Measurements from ENCODE around the gene ENC1. TPM values are rescaled to one million over a fixed set of nuclear protein-coding genes. Genes with fewer than 3 reads are reported as not detected.
"Not testable (repeated sequence)": the region's sequence is repeated elsewhere in the genome, so short reads cannot be mapped to it uniquely, and the experiment has no call there.

ENC1 gene, protein sequence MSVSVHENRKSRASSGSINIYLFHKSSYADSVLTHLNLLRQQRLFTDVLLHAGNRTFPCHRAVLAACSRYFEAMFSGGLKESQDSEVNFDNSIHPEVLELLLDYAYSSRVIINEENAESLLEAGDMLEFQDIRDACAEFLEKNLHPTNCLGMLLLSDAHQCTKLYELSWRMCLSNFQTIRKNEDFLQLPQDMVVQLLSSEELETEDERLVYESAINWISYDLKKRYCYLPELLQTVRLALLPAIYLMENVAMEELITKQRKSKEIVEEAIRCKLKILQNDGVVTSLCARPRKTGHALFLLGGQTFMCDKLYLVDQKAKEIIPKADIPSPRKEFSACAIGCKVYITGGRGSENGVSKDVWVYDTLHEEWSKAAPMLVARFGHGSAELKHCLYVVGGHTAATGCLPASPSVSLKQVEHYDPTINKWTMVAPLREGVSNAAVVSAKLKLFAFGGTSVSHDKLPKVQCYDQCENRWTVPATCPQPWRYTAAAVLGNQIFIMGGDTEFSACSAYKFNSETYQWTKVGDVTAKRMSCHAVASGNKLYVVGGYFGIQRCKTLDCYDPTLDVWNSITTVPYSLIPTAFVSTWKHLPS
- total RNA-seq, result 2.3 TPM
- long read RNA-seq, full-length matches to known transcripts, result 1 of 1 reads
- long read RNA-seq, partial matches to known transcripts, result 0 of 1 reads
- long read RNA-seq, other reads (novel, unspliced or antisense), result 0 of 1 reads

DNA sequence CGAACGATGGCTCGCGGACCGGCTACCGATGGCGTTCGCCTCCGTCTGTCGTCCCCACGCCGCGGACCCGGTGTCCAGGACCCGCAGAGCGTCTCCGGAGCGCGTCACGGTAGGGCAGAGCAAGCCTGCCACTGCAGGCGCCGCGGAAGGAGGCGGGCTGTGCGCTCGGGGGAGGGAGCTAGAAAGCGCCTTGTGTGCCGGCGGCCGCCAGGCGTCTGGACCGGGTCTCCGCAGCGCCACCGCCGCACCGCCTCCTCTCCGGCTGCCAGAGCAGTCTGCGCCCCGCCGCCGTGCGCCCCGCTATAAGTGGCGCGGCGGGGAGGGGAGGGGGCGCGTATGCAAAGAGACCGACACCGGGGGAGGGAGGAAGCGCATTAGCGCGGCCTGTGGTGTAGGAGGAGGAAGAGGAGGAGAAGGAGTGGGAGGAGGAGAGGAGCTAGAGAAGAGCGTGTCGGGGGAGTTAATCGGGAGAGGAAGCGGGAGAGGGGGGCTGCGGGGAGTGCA, at the start of gene ENC1:
Gene ENC1 (minus strand): TSS at position 279 of the 504 bp plus-strand sequence. CDS start 4,243 bp downstream, outside the sequence.
- DNase-seq (peak; percentile 93), ATAC-seq (ENCODE audit: poor library complexity) (peak; percentile 95)
- intact Hi-C loops (cut with DNase I), result no loop called here

- no peak for ATAC-seq (ENCODE audit: poor library complexity)
- DNase-seq, result no peak
- intact Hi-C loops (cut with DNase I), result no loop called here
Measured at GRCh38 chr5:74686962-74687751, 46.6 kb upstream of the ENC1 start.

DNA sequence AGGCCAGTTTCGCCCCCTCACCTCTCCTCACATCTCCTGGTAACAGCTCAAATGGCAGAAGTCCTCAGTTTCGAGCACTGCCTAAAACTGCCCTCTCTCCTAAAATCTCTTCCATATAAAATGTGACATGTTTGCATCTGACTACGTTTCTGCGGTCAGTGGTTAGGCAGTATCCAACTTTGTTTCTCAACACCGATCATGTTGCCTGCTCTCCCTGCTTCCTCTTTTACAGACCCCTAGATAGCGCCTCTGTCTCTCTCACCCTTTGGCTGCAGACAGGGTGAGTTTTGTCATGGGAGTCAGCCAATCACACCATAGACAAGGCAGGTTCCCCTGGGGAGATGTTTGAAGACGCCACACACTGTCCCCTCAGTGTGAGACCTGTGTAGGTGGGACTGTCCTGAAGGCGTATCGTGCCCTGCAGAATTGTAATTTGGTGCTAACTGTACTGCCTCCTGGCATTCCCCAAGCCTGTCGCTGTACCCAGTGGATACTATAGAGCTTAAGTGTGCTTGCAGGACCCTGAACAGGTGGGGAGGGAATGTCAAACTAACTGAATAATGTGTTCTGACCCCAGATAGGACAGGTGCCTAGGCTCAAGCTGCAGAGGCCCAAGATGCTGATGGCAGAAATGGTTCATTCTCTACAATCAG, 45.6 kb upstream of the ENC1 start:
- ATAC-seq (ENCODE audit: poor library complexity) (peak; percentile 36), DNase-seq (no peak)
- intact Hi-C loops (cut with DNase I), result no loop called here

DNA sequence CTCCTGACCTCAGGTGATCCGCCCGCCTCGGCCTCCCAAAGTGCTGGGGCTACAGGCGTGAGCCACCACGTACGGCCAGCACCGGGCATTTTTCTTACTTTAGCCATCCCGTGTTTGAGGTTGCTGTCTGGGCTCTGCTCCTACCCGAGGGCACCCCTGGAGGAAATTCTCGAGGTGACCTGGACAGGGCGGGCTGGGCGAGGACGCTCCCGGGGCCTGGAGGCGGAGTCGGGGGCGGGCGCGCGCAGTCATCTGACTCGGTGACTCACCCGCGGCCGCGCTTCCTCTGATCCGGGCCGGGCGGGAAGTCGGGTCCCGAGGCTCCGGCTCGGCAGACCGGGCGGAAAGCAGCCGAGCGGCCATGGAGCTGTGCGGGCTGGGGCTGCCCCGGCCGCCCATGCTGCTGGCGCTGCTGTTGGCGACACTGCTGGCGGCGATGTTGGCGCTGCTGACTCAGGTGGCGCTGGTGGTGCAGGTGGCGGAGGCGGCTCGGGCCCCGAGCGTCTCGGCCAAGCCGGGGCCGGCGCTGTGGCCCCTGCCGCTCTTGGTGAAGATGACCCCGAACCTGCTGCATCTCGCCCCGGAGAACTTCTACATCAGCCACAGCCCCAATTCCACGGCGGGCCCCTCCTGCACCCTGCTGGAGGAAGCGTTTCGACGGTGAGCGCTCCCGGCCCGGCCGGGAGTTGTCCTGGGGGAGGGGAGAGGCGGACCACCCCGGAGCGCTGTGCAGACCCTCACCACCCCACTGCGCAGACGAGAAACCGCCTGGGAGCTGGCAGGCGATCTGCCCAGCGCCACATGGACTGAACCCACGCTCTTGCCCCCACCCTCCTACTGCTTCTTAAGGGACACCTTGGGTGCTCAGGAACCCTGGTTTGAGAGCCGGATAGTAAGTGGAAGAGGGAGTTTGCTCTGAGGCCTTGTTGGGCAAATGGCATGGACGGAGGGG, 44.6 kb upstream of the ENC1 start, which contains the start of gene HEXB:
Gene HEXB (plus strand): TSS at position 334 of the 952 bp plus-strand sequence. CDS start 28 bp downstream, at position 362.
- ATAC-seq (ENCODE audit: poor library complexity), result peak; percentile 99
- DNase-seq, result peak; percentile 96
- intact Hi-C loops (cut with DNase I), result no loop called here

DNA sequence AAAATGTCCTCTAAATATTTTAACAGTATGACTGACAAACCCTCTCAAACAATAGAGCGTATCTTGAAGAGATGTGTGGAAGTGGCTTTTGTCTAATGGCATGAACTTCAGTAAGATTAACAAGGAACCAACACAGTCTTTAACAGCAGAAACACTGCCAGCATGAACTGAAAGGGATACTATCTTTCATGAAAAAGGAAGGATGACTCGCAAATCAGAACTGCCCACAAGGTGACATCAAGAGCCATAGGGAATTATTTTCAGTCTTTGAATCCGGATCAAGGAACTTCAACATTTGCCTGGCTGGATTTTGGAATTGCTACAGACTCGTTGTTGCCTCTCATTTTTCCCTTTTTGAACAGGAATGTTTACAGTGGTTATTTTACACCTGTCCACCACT, 39.4 kb upstream of the ENC1 start:
- ATAC-seq (ENCODE audit: poor library complexity), result no peak
- intact Hi-C loops (cut with DNase I), result loop anchor here (10.0 kb wide), 1 partner anchor 235 kb away; no protein-coding TSS in a partner anchor
- DNase-seq, result no peak

- DNase-seq; ATAC-seq (ENCODE audit: poor library complexity): not testable (repeated sequence)
- intact Hi-C loops (cut with DNase I), result loop anchor here (10.0 kb wide), 1 partner anchor 236 kb away; no protein-coding TSS in a partner anchor
Measured at GRCh38 chr5:74679300-74679699, 38.8 kb upstream of the ENC1 start.

DNA sequence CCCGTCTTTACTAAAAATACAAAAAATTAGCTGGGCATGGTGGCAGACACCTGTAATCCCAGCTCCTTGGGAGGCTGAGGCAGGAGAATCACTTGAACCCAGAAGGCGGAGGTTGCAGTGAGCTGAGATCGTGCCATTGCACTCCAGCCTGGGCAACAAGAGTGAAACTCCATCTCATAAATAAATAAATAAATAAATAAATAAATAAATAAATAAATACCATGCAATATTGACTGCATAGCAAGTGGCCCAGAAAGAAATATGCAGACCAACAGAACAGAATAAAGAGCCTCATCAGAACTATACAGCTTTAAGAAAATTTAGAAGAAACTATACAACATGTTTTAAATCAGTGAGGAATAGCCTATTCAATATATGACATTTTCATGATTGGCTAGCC, 37.6 kb upstream of the ENC1 start:
- not testable (repeated sequence) for DNase-seq; ATAC-seq (ENCODE audit: poor library complexity)
- intact Hi-C loops (cut with DNase I), result loop anchor here (10.0 kb wide), 1 partner anchor 237 kb away; no protein-coding TSS in a partner anchor

DNA sequence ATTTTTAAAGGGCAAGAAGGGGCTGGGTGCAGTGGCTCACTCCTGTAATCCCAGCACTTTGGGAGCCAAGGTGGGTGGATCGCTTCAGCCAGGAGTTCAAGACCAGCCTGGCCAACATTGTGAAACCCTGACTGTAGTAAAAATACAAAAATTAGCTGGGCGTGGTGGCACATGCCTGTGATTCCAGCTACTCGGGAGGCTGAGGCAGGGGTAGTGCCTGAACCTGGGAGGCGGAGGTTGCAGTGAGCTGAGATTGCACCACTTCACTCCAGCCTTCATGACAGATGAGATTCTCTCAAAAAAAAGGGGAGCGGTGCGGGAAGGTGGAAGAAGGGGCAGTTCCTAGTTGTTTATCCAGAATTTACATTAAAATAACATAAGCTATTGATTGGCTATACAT, 35.9 kb upstream of the ENC1 start:
- not testable (repeated sequence) for ATAC-seq (ENCODE audit: poor library complexity); DNase-seq
- intact Hi-C loops (cut with DNase I), result loop anchor here (10.0 kb wide), 1 partner anchor 238 kb away; no protein-coding TSS in a partner anchor

- intact Hi-C loops (cut with DNase I), result loop anchor here (10.0 kb wide), 1 partner anchor 242 kb away; no protein-coding TSS in a partner anchor
- ATAC-seq (ENCODE audit: poor library complexity), result peak; percentile 75
Measured at GRCh38 chr5:74673011-74673790, 32.7 kb upstream of the ENC1 start.

DNA sequence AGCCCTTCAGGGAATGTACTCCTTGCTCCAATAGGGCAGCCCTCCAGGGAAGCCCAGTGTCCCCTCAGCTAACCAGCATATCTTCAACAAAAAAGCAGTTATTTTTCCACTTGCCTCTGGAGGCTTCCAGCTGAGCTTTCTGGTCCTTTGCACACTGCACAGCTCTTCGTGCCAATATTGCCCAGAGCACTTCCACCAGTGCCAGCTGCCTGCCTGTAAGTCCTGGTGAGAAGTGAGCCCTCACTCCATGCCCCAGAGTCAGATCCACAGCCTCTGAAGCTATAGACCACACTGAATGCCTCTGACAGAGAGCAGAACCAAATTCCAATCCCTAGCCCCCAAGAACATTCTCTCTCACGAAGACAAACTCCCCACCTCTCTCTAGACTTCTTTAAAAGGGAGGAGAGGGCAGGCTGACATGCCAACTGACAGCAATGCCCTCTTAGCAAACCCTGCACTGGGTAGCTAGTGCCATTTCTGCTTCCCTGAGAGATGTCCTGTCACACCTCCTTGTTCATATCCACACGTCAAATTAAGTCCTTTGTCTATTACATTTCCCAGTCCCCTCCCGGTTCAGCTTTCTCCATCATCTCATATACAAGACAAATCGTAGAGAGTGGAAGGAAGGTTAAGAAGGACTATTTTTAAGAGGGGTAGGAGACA, 31.8 kb upstream of the ENC1 start:
- ATAC-seq (ENCODE audit: poor library complexity) (peak; percentile 86), DNase-seq (no peak)
- intact Hi-C loops (cut with DNase I), result loop anchor here (10.0 kb wide), 1 partner anchor 242 kb away; no protein-coding TSS in a partner anchor

More at GRCh38 chr5:74673011-74673790, 32.7 kb upstream of the ENC1 start:
- no peak for DNase-seq

- no peak for ATAC-seq (ENCODE audit: poor library complexity)
Measured at GRCh38 chr5:74670396-74671038, 30.0 kb upstream of the ENC1 start.

DNA sequence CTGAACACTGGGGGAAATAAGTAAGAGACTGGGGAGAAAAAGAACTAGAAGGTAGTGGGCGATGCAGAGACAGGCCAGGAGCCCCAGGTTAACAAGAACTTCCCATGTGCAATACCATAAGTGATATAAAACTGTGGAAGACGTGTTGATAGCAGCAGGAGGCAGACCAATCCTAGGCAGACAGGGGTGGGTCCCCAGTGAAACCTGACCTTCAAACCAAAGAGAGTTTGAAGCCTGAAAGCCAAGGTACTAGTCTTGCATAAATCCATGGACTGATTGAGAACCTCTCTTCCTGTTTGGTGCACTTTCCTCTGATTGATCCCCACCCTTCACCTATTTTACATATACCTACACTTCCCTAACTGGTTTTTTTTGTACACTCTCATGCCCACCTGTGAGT, 29.3 kb upstream of the ENC1 start:
- no peak for ATAC-seq (ENCODE audit: poor library complexity)
- no peak for DNase-seq
- intact Hi-C loops (cut with DNase I), result loop anchor here (10.0 kb wide), 1 partner anchor 245 kb away; no protein-coding TSS in a partner anchor

More at GRCh38 chr5:74670396-74671038, 30.0 kb upstream of the ENC1 start:
- intact Hi-C loops (cut with DNase I), result loop anchor here (10.0 kb wide), 1 partner anchor 244 kb away; no protein-coding TSS in a partner anchor
- DNase-seq, result no peak

GRCh38 chr5:74667396-74667795, 26.9 kb upstream of the ENC1 start:
- no peak for ATAC-seq (ENCODE audit: poor library complexity)
- intact Hi-C loops (cut with DNase I), result no loop called here

DNA sequence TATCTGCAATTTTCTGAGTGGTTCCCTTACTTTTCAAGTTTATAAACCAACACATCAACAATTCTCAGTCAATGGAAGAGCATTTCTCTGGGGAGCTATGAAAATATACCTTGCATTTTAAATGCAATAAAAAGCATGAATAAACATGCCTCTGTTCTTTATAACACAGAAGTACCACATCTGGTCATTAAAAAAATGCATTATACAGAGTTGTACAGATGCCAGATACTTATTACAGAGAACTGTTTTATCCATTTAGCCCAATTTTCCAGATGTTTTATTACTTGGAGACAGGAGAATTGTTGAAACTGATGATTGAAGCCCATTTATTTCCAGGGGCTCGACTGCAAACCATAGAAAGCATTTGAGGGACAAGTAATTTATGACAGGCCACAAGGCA, 25.3 kb upstream of the ENC1 start:
- DNase-seq (no peak), ATAC-seq (ENCODE audit: poor library complexity) (no peak)
- intact Hi-C loops (cut with DNase I), result no loop called here

More at GRCh38 chr5:74667396-74667795, 26.9 kb upstream of the ENC1 start:
- DNase-seq, result no peak

- ATAC-seq (ENCODE audit: poor library complexity) (no peak), DNase-seq (no peak)
- intact Hi-C loops (cut with DNase I), result no loop called here
Measured at GRCh38 chr5:74665273-74665672, 24.7 kb upstream of the ENC1 start.
